Measurements from ENCODE around the gene ADCY4. TPM values are rescaled to one million over a fixed set of nuclear protein-coding genes. Genes with fewer than 3 reads are reported as not detected.

ADCY4 gene
- total and polyA plus RNA-seq, 2 donors (not counting 1 experiment from before 2014, with no cell fraction given), result 2.3 to 7.8 TPM

DNA sequence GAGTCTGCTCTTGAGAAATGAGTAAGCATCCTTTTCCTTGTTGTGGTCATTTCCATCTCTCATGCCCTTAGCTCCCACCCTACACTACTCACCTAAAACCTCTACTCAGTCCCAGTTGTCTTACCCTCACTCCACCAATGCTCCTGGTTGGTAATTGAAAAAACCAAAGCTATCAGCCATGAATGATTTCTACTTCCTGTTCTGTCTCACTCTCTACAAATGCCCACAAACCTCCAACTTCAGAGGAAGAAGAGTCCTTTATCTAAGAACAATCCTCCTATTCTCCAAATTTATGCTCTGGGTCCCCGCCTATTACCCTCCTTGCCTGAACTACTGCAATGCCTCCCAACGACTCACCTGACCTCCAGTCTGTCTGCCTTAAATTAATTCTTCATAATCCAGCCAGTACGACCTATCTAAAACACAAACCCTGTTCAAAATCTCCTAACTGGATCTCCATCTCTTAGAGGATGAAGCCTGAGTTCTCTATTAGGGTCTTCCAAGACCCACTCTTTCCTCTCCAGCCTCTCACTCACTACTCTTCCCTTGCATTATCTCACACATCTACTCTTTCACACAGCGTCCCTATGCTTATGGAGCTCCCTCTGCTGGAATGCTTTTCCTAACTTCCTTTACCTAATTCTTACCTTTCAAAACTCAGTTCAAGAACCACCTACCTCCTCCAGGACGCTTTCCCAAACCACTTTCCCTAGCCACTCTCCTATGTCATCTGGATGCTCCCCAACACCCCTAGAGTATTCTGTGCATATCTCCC, 37.5 kb downstream of the ADCY4 start:
- Histone ChIP-seq H3K9me3 (ENCODE audit: control extremely low read depth in 1 of 3, control insufficient read depth in 2 of 3, insufficient read depth in 1 of 3, low read length in 2 of 3) (no peaks in the 10 kb centered on the region), H3K27me3 (replicated peaks in 1 of 4; ENCODE audit: control extremely low read depth in 1 of 4, control insufficient read depth in 3 of 4, insufficient read depth in 4 of 4, low read length in 3 of 4) (no peaks in the 10 kb centered on the region), H3K4me1 (ENCODE audit: control insufficient read depth in 2 of 2, insufficient read depth in 2 of 2, low read length in 2 of 2) (peaks cover 30 to 41% of the 10 kb centered on the region in 2 donors), H3K4me2 (replicated peaks; ENCODE audit: low read depth, low read length, poor library complexity, severe bottlenecking) (peak overlapping the region; percentile 17), H2AFZ (ENCODE audit: insufficient read depth, low read depth, low read length, poor library complexity, severe bottlenecking) (no peak overlapping the region), H3K36me3 (replicated peaks in 1 of 2; ENCODE audit: control extremely low read depth in 1 of 2, control insufficient read depth in 1 of 2, extremely low read depth in 1 of 2, insufficient read depth in 2 of 2, low read length in 1 of 2) (peaks cover 4 to 38% of the 10 kb centered on the region in 2 experiments), H4K20me1 (ENCODE audit: control insufficient read depth, insufficient read depth, low read length, poor library complexity, severe bottlenecking) (peaks cover 6% of the 10 kb centered on the region), H3K9ac (ENCODE audit: low read length) (no peak overlapping the region), H3K79me2 (ENCODE audit: control insufficient read depth, insufficient read depth, low read length) (peaks cover 47% of the 10 kb centered on the region), H3K27ac (ENCODE audit: low read length in 2 of 2) (peak overlapping the region in 1 of 2 donors; percentile 76), H3K4me3 (ENCODE audit: control extremely low read depth in 1 of 5, extremely low read depth in 1 of 5, insufficient read depth in 1 of 5, low read depth in 2 of 5, low read length in 4 of 5) (no peak overlapping the region)
- H3K27me3 Mint-ChIP-seq, result no peaks in the 10 kb centered on the region
- ChIA-PET POLR2A (interaction anchor here (1.1 to 4.1 kb wide), 5 partner anchors 8 to 55 kb away, joined by 3 to 47 read pairs (median 5); partner anchors contain the start of genes LTB4R, LTB4R2, RABGGTA and TINF2), CTCF (interaction anchor here (0.6 to 10.9 kb wide), 30 partner anchors 8 to 971 kb away, joined by 3 to 254 read pairs (median 7); partner anchors contain the start of genes CHMP4A, CIDEB, DCAF11 and IPO4)
- no peak for ATAC-seq (ENCODE audit: low read depth)
- TF ChIP-seq EZH2 (IDR thresholded peaks at IDR 0.05; ENCODE audit: borderline replicate concordance, insufficient read depth, low read depth, low read length, poor library complexity, severe bottlenecking), result no peak
- TF ChIP-seq, protein P1, sequence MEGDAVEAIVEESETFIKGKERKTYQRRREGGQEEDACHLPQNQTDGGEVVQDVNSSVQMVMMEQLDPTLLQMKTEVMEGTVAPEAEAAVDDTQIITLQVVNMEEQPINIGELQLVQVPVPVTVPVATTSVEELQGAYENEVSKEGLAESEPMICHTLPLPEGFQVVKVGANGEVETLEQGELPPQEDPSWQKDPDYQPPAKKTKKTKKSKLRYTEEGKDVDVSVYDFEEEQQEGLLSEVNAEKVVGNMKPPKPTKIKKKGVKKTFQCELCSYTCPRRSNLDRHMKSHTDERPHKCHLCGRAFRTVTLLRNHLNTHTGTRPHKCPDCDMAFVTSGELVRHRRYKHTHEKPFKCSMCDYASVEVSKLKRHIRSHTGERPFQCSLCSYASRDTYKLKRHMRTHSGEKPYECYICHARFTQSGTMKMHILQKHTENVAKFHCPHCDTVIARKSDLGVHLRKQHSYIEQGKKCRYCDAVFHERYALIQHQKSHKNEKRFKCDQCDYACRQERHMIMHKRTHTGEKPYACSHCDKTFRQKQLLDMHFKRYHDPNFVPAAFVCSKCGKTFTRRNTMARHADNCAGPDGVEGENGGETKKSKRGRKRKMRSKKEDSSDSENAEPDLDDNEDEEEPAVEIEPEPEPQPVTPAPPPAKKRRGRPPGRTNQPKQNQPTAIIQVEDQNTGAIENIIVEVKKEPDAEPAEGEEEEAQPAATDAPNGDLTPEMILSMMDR (IDR thresholded peaks at IDR 0.05), result peak; percentile 30
- peak overlapping the region; percentile 85 for H3K27ac Mint-ChIP-seq
- no peaks in the 10 kb centered on the region for H3K9me3 Mint-ChIP-seq (ENCODE audit: insufficient read depth)
- DNase-seq, result no peak
- intact Hi-C loops (cut with micrococcal nuclease), result loop anchor here (1.0 to 5.0 kb wide), 5 partner anchors 18 to 183 kb away; partner anchors contain the start of genes DCAF11, MDP1, NRL and TM9SF1
- peak overlapping the region; percentile 20 for H3K4me3 Mint-ChIP-seq
- peaks cover 48% of the 10 kb centered on the region for H3K4me1 Mint-ChIP-seq
- WGBS (ENCODE audit: insufficient coverage), result 50% methylated on average over 5 of the region's 5 CpGs

Measured in B cell (primary cell).